Kidney epithelial cell (primary cell): ENCODE measurements around the gene OR2G2. TPM values are rescaled to one million over a fixed set of nuclear protein-coding genes. Genes with fewer than 3 reads are reported as not detected.

Experiments
- DNase-seq: peaks from one replicate; pipeline ENCODE4 v3.0.0-alpha.2; 2010; ENCODE audit warnings: low read depth
- H3K27me3 ChIP-seq: 2 replicates; pipeline ENCODE4 v1.6.0; 2011; ENCODE audit warnings: low read length; ENCODE audit not compliant: control insufficient read depth, insufficient read depth
- H3K36me3 ChIP-seq: 2 replicates; pipeline ENCODE4 v1.5.1; 2011; ENCODE audit warnings: low read length; ENCODE audit not compliant: control insufficient read depth, insufficient read depth
- H3K4me3 ChIP-seq: 2 replicates; pipeline ENCODE4 v1.5.1; 2011; ENCODE audit warnings: low read depth, mild to moderate bottlenecking, control low read depth, low read length
- total RNA-seq: library from RNA; depleted of rRNA; stranded (reverse); fragments of >200 nt; gene quantifications from 2 replicates; pipeline ENCODE4 v1.2.3, GENCODE V29; 2015
- TF ChIP-seq, protein P1 (sequence below): IDR thresholded peaks from 2 replicates; pipeline ENCODE4 v1.5.1; 2011; ENCODE audit warnings: mild to moderate bottlenecking, moderate library complexity, low read length, control low read depth, inconsistent platforms; ENCODE audit not compliant: insufficient read depth, poor library complexity, severe bottlenecking

Gene OR2G2
- total RNA-seq, 1 donor from 2014 or later: not detected

- Histone ChIP-seq H3K4me3 (no peak within 1 kb of the TSS), H3K27me3 (no peaks in the 10 kb centered on the region), H3K36me3 (no peaks in the 10 kb centered on the region)
- TF ChIP-seq, protein P1, sequence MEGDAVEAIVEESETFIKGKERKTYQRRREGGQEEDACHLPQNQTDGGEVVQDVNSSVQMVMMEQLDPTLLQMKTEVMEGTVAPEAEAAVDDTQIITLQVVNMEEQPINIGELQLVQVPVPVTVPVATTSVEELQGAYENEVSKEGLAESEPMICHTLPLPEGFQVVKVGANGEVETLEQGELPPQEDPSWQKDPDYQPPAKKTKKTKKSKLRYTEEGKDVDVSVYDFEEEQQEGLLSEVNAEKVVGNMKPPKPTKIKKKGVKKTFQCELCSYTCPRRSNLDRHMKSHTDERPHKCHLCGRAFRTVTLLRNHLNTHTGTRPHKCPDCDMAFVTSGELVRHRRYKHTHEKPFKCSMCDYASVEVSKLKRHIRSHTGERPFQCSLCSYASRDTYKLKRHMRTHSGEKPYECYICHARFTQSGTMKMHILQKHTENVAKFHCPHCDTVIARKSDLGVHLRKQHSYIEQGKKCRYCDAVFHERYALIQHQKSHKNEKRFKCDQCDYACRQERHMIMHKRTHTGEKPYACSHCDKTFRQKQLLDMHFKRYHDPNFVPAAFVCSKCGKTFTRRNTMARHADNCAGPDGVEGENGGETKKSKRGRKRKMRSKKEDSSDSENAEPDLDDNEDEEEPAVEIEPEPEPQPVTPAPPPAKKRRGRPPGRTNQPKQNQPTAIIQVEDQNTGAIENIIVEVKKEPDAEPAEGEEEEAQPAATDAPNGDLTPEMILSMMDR: no peak
- DNase-seq: no peak
Observed at GRCh38 chr1:247548769-247549182, 39.4 kb upstream of the OR2G2 start, which contains the start of gene GCSAML. Gene GCSAML (plus strand): TSS chr1:247549134. CDS start chr1:247549192, 58 bp downstream.

DNA sequence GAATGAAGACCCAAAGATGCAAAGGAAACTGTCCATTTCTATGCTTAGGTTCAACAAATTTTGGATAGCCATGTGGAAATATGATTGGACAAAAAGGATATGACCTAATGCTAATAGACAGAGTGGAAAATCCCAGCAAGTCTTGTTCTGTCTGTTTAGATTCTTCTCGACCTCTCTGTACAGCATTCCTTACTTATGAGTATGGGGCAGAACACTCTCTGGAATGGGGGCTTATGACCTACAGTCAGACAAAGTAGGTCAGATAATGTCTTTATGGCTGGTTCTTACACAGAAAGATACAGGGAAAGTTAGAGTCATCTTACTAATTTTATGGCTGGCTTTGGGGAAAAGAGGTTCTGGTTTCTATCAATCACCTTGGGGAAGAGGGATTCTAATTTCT is 36.4 kb upstream of the OR2G2 start:
- DNase-seq: no peak
- no peaks in the 10 kb centered on the region for H3K36me3 ChIP-seq
- H3K4me3 ChIP-seq: no peak overlapping the region
- TF ChIP-seq, protein P1: no peak
- H3K27me3 ChIP-seq: no peaks in the 10 kb centered on the region

DNA sequence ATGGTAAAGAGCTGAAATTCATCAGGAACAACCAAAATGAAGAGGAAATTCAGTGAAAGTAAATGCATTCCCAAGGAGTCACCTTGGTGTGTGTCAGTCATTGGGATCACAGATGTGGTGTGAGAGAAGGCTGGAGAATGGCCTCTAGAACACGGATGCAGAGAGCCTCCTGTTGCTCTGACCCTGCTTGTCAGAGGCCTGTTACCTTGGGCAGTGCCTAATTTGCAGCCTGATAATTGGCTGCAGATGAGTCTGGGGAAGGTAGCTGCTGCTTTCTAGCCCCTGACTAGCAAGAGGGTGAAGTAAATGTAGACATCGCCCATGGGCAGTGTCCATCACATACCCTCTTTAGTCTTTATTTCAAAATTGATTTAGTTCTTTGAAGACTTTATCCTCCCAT is 35.9 kb upstream of the OR2G2 start:
- Histone ChIP-seq H3K27me3 (no peaks in the 10 kb centered on the region), H3K36me3 (no peaks in the 10 kb centered on the region), H3K4me3 (no peak overlapping the region)
- TF ChIP-seq, protein P1: no peak
- DNase-seq: no peak

DNA sequence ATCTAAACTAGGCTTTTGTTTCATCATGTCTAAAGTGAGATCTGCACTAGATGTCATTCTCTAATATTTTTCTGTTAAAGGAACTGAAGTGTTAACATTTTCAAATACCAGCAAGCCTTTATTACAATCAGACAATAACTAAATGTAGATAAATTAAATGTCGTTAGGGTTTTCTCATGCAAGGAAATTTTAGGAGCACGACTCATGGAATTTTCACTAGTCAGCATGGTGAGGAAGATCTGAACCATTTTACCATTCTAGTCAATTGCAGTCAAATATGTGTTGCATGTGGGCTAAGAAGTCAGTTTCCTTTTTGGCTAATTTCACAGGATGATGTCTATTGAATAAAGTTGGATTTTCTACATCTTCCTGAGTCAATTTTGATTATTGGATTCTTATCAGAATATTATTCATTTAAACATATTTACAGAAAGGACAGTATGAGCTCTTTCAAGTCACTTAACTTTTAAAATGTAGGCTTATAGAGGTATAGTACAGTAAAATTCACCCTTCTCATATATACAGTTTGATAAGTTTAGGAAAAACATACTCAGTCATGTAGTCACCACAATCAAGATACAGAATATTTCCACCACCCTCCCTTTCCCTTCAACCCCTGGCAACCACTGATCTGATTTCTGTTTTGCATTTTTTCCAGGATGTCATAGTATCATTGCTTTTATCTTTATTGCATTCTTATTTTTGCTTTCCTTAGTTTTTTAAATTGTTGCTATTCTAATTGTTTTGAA is 30.1 kb upstream of the OR2G2 start:
- H3K27me3 ChIP-seq: no peaks in the 10 kb centered on the region
- no peak for DNase-seq
- TF ChIP-seq, protein P1: no peak
- no peaks in the 10 kb centered on the region for H3K36me3 ChIP-seq
- no peak overlapping the region for H3K4me3 ChIP-seq

GRCh38 chr1:247561711-247562110 is 26.4 kb upstream of the OR2G2 start:
- no peaks in the 10 kb centered on the region for H3K27me3 ChIP-seq
- H3K36me3 ChIP-seq: no peaks in the 10 kb centered on the region
- TF ChIP-seq, protein P1: no peak
- no peak for DNase-seq
- H3K4me3 ChIP-seq: no peak overlapping the region

- no peak for DNase-seq
Observed at GRCh38 chr1:247562198-247562597, 26.0 kb upstream of the OR2G2 start.

More at GRCh38 chr1:247562198-247562597, 26.0 kb upstream of the OR2G2 start:
- TF ChIP-seq, protein P1: no peak
- H3K27me3 ChIP-seq: no peaks in the 10 kb centered on the region
- H3K36me3 ChIP-seq: no peaks in the 10 kb centered on the region
- H3K4me3 ChIP-seq: no peak overlapping the region
